Neural progenitor cell (in vitro differentiated cells): ENCODE data around the gene PEPD. TPM values are rescaled to one million over a fixed set of nuclear protein-coding genes. Genes with fewer than 3 reads are reported as not detected.

Experiments used
- DNase-seq: peaks from one replicate; pipeline ENCODE4 v3.0.0-alpha.2; 2016; ENCODE audit warnings: low spot score
- H2AFZ ChIP-seq: fragments of 200-600 bp; sonication (generic); replicated peaks from 2 replicates; pipeline ENCODE4 v1.6.1; 2016; ENCODE audit warnings: antibody characterized with exemption
- H3F3A ChIP-seq: fragments of 200-600 bp; sonication (generic); 2 replicates; pipeline ENCODE4 v1.6.1; 2016; ENCODE audit warnings: antibody characterized with exemption, low read depth
- H3K27ac ChIP-seq: fragments of 200-600 bp; sonication (generic); 2 replicates; pipeline ENCODE4 v1.5.1; 2016; ENCODE audit warnings: mild to moderate bottlenecking
- H3K27me3 ChIP-seq: fragments of 200-600 bp; sonication (generic); 2 replicates; pipeline ENCODE4 v1.6.1; 2016; ENCODE audit warnings: mild to moderate bottlenecking, moderate library complexity
- H3K36me3 ChIP-seq: fragments of 200-600 bp; sonication (generic); 2 replicates; pipeline ENCODE4 v1.5.1; 2016
- H3K4me1 ChIP-seq: fragments of 200-600 bp; sonication (generic); 2 replicates; pipeline ENCODE4 v1.6.1; 2016; ENCODE audit warnings: mixed run types
- H3K4me2 ChIP-seq: fragments of 200-600 bp; sonication (generic); 2 replicates; pipeline ENCODE4 v1.6.1; 2016
- H3K4me3 ChIP-seq: fragments of 200-600 bp; sonication (generic); 2 replicates; pipeline ENCODE4 v1.5.1; 2016
- H3K79me2 ChIP-seq: fragments of 200-600 bp; sonication (generic); 2 replicates; pipeline ENCODE4 v1.6.1; 2016; ENCODE audit warnings: low read depth
- H3K9ac ChIP-seq: fragments of 200-600 bp; sonication (generic); 2 replicates; pipeline ENCODE4 v1.6.1; 2016
- H3K9me3 ChIP-seq: fragments of 200-600 bp; sonication (generic); 2 replicates; pipeline ENCODE4 v1.5.1; 2016; ENCODE audit warnings: low read depth
- H4K20me1 ChIP-seq: fragments of 200-600 bp; sonication (generic); 2 replicates; pipeline ENCODE4 v1.6.1; 2016; ENCODE audit warnings: low read depth
- H3K27ac Mint-ChIP-seq: 3 replicates; pipeline ENCODE4 v1.8.0; 2021; ENCODE audit warnings: mixed read lengths
- H3K27me3 Mint-ChIP-seq: 2 replicates; pipeline ENCODE4 v1.8.0; 2022; ENCODE audit warnings: low read depth, mild to moderate bottlenecking, inconsistent platforms, moderate library complexity, mixed read lengths; ENCODE audit not compliant: insufficient read depth
- H3K36me3 Mint-ChIP-seq: 3 replicates; pipeline ENCODE4 v1.8.0; 2021; ENCODE audit warnings: mixed read lengths
- H3K4me1 Mint-ChIP-seq: 3 replicates; pipeline ENCODE4 v1.8.0; 2021; ENCODE audit warnings: mixed read lengths
- H3K4me3 Mint-ChIP-seq: 3 replicates; pipeline ENCODE4 v1.8.0; 2021; ENCODE audit warnings: mild to moderate bottlenecking, moderate library complexity, mixed read lengths
- H3K9me3 Mint-ChIP-seq: 3 replicates; pipeline ENCODE4 v1.8.0; 2020; ENCODE audit warnings: mixed read lengths
- EZH2 ChIP-seq: fragments of 200-600 bp; sonication (generic); IDR thresholded peaks from 2 replicates; pipeline ENCODE4 v1.6.1; 2017; ENCODE audit warnings: antibody characterized with exemption, mild to moderate bottlenecking, moderate library complexity
- EZH2phosphoT487 ChIP-seq: fragments of 200-600 bp; sonication (generic); IDR thresholded peaks from 2 replicates; pipeline ENCODE4 v1.6.1; 2017; ENCODE audit warnings: antibody characterized with exemption
- total RNA-seq: library from RNA; depleted of rRNA; stranded (reverse); fragments of >200 nt; gene quantifications from 2 replicates; pipeline ENCODE4 v1.2.3, GENCODE V29; 2015; ENCODE audit warnings: low replicate concordance
- TF ChIP-seq, protein P1 (sequence below): fragments of 200-600 bp; sonication (generic); IDR thresholded peaks from 2 replicates; pipeline ENCODE4 v1.5.1; 2017; ENCODE audit warnings: antibody characterized with exemption, mild to moderate bottlenecking

The PEPD gene
- total RNA-seq, 1 donor from 2014 or later: 47.0 TPM

DNA sequence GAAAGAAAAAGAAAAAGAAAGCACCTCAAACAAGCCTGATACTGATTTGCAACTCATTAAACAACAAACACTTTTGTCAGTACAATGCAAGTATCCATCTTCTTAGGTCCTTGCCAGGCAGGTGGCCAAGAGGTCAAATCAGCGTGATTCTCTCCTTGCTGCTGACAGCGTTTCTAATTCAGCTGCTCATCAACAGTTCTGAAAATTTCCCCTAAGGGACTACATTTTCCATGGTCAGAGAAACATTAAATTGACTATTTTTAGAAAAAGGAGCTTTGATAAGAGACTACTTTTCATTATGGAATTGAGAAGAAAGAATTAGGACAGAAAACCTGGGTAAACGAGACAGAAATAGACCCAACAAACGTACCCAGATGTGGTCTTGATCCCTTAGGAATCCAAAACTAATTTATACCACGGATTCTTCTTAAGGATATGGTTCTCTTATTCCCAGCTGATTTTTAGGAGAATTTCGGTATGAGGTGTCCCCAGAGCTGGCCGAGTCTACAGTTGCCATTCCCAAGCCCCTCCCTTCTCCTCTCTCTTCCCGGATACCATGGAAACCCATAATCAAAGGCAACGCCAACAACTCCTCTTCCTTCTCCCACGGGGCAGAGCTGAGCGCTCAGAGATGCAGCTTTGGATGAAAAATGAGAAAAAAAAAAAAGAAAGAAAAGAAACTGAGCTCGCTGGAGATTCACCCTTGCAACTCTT is 177.6 kb downstream of the PEPD start:
- Mint-ChIP-seq H3K4me3 (peak overlapping the region; percentile 12), H3K27me3 (peaks cover 20% of the 10 kb centered on the region), H3K4me1 (peaks cover 11% of the 10 kb centered on the region), H3K36me3 (no peaks in the 10 kb centered on the region), H3K27ac (no peak overlapping the region), H3K9me3 (no peaks in the 10 kb centered on the region)
- Histone ChIP-seq H2AFZ (peak overlapping the region; percentile 18), H3K9ac (no peak overlapping the region), H4K20me1 (no peaks in the 10 kb centered on the region), H3K79me2 (no peaks in the 10 kb centered on the region), H3K27me3 (peaks cover 30% of the 10 kb centered on the region), H3K27ac (no peak overlapping the region), H3K4me1 (peaks cover 10% of the 10 kb centered on the region), H3F3A (peaks cover 4% of the 10 kb centered on the region), H3K9me3 (no peaks in the 10 kb centered on the region), H3K36me3 (no peaks in the 10 kb centered on the region), H3K4me3 (no peak overlapping the region), H3K4me2 (peak overlapping the region; percentile 17)
- DNase-seq: peak; percentile 48
- no peak for TF ChIP-seq EZH2phosphoT487
- TF ChIP-seq EZH2: no peak
- TF ChIP-seq, protein P1, sequence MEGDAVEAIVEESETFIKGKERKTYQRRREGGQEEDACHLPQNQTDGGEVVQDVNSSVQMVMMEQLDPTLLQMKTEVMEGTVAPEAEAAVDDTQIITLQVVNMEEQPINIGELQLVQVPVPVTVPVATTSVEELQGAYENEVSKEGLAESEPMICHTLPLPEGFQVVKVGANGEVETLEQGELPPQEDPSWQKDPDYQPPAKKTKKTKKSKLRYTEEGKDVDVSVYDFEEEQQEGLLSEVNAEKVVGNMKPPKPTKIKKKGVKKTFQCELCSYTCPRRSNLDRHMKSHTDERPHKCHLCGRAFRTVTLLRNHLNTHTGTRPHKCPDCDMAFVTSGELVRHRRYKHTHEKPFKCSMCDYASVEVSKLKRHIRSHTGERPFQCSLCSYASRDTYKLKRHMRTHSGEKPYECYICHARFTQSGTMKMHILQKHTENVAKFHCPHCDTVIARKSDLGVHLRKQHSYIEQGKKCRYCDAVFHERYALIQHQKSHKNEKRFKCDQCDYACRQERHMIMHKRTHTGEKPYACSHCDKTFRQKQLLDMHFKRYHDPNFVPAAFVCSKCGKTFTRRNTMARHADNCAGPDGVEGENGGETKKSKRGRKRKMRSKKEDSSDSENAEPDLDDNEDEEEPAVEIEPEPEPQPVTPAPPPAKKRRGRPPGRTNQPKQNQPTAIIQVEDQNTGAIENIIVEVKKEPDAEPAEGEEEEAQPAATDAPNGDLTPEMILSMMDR: no peak

DNA sequence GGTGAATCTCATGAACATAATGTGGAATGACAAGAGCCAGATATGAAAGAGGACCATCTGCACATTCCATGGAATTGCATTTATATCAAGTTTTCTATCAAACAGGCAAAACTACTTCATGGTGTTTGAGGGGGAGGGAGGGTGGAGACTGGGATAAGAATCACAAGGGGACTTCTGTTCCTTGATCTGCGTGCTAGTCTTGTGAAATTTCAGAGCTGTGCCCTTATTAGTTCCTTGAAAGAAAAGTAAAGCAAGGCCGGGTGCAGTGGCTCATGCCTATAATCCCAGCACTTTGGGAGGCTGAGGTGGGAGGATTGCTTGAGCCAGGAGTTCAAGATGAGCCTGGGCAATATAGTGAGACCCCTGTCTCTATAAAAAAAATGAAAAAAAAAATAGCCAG is 178.3 kb downstream of the PEPD start:
- DNase-seq: no peak
- Histone ChIP-seq H2AFZ (no peak overlapping the region), H3K4me1 (peaks cover 10% of the 10 kb centered on the region), H4K20me1 (no peaks in the 10 kb centered on the region), H3K79me2 (no peaks in the 10 kb centered on the region), H3K36me3 (no peaks in the 10 kb centered on the region), H3K4me2 (no peak overlapping the region), H3K4me3 (no peak overlapping the region), H3K27me3 (peaks cover 30% of the 10 kb centered on the region), H3K27ac (no peak overlapping the region), H3K9ac (no peak overlapping the region), H3F3A (peaks cover 4% of the 10 kb centered on the region), H3K9me3 (no peaks in the 10 kb centered on the region)
- peaks cover 11% of the 10 kb centered on the region for H3K4me1 Mint-ChIP-seq
- H3K27me3 Mint-ChIP-seq: peaks cover 18% of the 10 kb centered on the region
- no peak overlapping the region for H3K27ac Mint-ChIP-seq
- no peaks in the 10 kb centered on the region for H3K36me3 Mint-ChIP-seq
- H3K9me3 Mint-ChIP-seq: no peaks in the 10 kb centered on the region
- no peak overlapping the region for H3K4me3 Mint-ChIP-seq
- TF ChIP-seq, protein P1: no peak
- TF ChIP-seq EZH2 (no peak), EZH2phosphoT487 (no peak)

DNA sequence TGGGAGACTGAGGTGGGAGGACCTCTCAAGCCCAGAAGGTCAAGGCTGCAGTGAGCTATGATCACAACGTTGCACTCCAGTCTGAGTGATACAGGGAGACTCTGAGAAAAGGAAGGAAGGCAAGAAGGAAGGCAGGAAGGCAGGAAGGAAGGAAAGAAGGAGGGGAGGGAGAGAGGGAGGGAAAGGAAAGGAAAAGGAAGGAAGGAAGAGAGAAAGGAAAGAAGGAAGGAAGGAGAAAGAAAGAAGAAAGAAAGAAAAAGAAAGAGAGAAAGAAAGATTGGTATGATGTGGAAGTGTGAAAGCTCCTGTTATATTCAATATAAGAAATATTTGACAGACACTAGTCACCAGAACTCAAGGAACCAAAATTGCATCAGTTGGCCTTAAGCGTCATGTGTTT is 180.6 kb downstream of the PEPD start:
- Histone ChIP-seq H4K20me1 (no peaks in the 10 kb centered on the region), H3K4me2 (no peak overlapping the region), H3K4me1 (peaks cover 10% of the 10 kb centered on the region), H3K27ac (no peak overlapping the region), H3K27me3 (peaks cover 30% of the 10 kb centered on the region), H3K79me2 (no peaks in the 10 kb centered on the region), H3K9me3 (no peaks in the 10 kb centered on the region), H3K9ac (no peak overlapping the region), H3K4me3 (no peak overlapping the region), H2AFZ (no peak overlapping the region), H3K36me3 (no peaks in the 10 kb centered on the region), H3F3A (peaks cover 4% of the 10 kb centered on the region)
- Mint-ChIP-seq H3K4me1 (peaks cover 11% of the 10 kb centered on the region), H3K4me3 (no peak overlapping the region), H3K9me3 (no peaks in the 10 kb centered on the region), H3K36me3 (no peaks in the 10 kb centered on the region), H3K27ac (no peak overlapping the region), H3K27me3 (peaks cover 16% of the 10 kb centered on the region)
- TF ChIP-seq EZH2phosphoT487 (no peak), EZH2 (no peak)
- TF ChIP-seq, protein P1: no peak
- DNase-seq: no peak
